NCI-H345 (cell line): ENCODE results near the gene MS4A6A.
"Not testable (repeated sequence)": the region's sequence is repeated elsewhere in the genome, so short reads cannot be mapped to it uniquely, and the experiment has no call there.

Source experiments
- DNase-seq: peaks from one replicate; lab custom pipeline; 2025; lab: John Stamatoyannopoulos, UW

Gene MS4A6A

DNA sequence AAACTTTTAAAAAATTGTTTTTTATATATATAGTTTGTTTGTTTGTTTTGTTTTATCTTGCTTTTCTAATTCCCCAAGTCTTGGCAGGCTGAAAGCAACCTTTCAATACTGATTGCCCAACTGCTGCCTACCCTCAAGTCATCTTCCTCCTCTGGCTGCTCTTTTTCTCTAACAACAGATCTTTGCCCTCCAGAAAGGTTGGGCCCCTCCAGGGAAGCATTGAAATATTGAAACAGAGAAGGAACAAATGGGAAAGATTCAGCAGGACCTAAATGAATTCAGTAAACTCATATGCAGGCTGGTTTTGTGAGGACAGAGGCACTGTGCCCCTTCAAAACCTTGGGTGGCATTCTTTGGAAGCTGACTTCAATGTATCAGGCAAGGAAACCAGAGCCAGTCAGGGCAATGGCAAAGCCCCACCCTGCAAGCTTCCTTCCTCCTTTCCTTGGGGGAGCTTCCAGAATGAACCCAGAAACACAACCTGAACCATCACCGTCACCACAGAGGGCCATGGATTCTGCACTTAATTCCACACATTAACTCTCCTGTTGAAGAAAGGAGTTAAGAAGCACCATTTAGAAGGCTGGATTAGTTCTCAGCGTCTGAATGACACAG, 815 bp upstream of the MS4A6A start:
- no peak for DNase-seq

DNA sequence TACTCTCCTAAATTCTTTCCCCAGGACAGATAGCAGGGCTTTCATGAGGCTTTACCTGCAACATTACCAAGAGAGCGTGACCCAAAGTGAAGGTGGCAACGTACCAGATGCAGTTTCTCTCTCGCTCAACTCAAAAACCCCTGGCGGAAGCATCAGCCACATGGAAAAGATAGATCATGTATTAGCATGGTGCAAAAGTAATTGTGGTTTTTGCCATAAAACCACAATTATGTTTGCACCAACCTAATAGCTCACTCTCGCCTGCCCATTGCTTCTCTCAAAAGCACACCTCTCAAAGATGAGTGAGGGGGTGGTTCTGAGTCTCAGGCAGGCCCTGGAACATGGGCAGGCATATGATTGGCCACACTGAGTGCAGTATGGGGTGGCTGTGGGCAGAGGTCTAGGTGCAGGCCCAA, 7.0 kb downstream of the MS4A6A start:
- no peak for DNase-seq

DNA sequence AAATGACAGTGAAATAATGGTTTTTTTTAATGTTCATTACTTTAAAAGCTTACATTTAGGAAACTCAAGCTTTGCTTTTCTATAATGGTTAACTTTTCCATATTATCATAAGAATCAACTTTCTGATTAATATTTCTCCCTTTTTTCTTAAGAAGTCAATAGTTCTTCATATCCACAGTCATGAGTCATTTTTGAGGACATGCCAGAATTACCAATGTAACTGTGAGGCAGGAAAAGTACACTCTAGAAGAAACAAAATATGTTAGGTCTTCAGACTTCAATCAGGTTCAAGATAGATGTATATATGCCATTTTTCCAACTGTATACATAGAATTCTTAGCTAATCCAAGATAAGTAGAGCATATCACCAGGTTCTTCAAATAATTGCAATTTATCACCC, 10.9 kb downstream of the MS4A6A start:
- no peak for DNase-seq

DNA sequence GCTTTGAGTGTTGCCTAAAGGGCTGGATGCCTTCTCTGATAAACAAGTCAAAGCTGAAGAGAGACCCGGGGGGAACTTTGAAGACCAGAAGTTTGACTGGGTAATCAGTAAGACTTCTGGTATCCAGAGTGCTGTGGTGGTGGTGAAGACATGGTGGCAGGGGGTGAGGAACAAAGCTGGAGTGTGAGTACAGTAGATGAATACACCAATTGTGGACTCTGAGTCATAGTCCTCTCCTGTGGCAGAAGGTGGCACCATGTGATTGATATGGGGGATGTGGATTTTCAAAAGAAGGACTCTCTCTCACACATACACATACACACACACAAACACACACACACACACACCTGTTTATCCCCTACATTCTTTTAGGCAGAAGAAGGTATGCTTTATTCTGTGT, 12.3 kb downstream of the MS4A6A start:
- no peak for DNase-seq

DNA sequence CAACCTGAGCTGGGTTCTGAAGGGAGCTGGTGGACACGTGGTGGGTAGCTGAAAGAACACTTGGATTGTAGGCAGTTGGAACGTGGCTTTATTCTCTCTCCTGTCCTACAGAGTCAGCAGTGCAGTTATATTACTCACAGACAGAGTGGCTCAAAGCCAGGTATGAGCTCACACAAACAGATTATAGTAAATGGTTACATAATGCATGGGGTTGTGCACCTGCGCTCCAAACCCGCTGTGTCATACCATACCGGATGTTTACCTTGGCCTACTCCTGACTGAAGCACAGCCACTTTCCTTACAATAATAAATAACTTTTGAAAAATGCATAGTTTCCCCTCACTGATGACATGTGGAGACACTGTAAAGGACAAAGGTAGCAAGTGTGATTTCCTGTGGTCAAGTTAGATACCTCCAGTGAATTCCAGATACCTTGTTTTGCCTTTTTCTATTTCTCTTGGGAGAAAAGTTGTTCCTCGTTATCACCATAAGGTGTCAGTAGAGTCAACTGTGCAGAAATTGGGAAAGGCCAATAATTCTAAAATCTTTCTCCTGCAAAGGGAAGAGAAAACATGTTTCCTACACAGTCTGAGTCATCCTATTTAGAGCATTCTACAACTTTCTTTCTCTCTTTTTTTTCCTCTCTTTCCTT, 13.5 kb downstream of the MS4A6A start:
- DNase-seq = no peak

DNA sequence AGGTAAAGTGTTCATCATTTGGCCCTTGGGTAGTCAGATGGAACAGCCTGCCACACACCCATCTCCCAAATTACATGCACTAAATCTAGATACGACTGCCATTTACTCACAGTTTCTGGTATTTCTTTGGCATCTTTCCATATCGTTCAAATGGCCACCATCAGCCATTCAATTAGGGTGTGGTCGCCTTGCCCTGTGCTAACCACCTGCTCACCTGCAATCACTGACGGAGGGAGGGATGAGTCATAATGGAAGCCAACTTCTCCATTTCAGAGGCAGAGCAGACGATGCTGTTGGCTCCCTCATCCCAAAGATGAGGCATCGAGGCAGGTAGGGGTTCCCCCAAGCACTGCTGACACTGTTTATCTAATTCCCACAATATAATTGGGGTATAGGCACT, 14.6 kb downstream of the MS4A6A start:
- DNase-seq = no peak

DNA sequence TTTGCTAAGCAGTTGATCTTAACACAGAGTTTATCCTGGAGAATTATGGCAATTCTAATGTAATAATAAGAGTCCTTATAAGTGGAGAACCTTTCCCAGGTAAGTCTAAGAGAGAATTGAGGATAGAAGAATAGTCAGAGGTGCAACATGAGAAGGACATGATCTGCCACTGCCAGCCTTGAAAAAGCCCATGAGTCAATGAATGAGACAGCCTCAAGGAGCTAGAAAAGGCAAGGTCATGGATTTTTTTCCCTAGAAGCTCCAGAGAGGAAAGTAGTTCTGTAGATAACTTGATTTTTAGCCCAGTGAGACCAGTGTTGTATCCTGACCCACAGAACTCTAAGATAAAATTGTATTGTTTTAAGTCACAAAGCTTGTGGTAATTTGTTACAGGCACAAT, 16.9 kb downstream of the MS4A6A start:
- no peak for DNase-seq

DNA sequence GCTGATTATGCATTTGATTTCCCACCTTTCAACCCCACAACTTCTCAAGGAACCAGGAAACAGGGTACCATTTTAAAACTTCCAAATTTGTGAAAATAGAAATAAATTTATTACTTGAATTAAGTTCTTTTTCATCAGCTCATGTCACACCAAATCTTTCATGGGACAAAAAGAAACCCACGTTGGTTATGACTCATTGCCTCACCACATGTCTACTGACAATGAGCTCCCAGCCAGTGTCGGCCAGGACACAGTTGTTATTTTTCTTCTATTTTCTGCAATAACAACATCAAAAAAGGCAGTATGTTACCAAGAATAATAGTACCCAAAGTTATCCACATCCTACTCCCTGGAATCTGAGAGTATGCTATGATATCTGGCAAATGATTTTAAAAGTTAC, 17.3 kb downstream of the MS4A6A start:
- DNase-seq = no peak

DNA sequence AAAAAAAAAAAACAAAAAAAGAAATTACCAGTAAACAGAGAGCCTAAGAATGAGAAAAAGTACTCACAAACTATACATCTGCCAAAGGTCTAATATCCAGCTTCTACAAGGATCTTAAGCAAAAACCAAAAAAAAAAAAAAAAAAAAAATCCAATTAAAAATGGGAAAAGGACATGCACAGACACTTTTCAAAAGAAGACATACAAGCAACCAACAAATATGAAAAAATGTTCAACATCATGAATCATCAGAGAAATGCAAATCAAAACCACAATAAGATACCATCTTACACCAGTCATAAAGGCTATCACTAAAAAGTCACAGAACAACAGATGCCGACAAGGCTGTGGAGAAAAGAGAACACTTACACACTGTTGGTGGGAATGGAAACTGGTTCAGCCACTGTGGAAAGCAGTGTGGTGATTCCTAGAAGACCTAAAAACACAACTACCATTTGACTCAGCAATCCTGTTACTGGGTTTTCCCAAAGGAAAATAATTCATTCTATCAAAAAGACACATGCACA, 18.3 kb downstream of the MS4A6A start:
- no peak for DNase-seq

DNA sequence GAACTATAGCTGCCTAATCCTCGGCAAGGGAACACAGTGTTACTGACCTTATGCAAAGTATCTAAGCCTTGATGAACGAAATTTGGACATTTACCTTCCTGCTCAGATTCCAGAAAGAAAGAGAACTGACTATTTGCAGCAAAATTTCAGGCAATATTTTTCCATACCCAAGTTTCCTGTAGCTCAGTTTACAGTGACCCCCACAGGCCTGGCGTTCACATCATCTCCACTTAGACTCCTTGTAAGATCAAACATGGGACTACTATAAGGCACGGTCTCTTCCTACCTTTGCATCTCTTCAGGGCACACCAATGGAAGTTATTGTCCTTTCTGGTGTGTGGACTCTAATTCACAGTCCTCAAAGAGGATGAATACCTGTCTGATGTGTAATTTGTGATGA, 21.1 kb downstream of the MS4A6A start:
- no peak for DNase-seq

DNA sequence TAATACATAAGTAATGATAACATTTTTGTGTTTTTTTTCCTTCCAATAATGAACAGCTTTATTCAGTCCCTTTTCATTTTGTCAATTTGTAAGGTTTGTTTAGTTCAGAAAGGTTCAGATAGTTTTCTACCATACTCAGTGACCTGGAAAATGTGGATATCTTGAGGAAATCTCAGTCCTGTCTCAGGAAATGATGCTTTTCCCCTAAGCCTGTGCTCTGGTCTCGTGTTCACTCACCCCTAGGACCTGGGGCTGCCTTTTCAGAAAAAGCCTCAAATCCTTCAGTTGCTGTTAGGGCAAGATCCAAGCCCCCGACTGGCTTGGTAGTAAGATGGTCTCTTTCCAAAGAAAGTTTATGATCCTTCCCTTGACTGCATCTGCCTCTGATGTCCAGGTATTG, 21.8 kb downstream of the MS4A6A start:
- no peak for DNase-seq

DNA sequence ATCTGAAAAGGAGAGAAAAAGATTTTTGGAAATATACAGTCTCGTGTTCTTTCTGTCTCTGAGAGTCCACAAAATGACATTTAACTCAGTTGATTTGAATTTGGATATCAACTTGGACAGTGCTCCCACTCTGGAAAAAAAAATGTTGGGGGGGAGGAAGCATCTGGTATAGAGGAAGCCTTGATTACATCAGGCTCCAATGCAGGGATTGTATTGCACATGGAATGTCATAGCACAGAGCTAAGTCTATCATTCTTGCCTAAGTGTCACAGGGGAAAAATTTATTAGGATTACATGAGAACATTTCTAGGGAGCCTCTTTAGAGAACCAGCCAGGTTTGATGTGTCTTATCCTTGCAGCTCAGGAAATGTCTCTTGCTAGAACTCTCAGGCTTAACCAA, 23.0 kb downstream of the MS4A6A start:
- no peak for DNase-seq

DNA sequence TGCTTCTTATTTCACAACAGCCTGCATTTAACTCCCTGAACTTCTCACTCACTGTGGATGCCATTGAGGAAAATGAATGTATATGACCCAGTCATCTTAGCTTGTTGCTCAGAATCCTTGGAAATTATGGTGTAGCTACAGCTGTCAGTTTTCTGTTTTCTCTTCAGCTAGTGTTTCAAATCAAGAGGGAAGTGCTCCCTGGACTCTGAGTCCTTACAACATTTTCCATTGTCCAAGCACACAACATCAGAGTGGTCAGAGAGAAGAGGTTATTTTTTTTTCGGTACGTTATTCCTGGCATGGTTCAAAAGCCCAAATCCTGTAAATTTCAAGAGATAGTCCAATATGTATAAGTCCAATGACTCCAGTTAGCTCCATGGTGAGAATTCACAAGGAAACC, 23.6 kb downstream of the MS4A6A start:
- no peak for DNase-seq

DNA sequence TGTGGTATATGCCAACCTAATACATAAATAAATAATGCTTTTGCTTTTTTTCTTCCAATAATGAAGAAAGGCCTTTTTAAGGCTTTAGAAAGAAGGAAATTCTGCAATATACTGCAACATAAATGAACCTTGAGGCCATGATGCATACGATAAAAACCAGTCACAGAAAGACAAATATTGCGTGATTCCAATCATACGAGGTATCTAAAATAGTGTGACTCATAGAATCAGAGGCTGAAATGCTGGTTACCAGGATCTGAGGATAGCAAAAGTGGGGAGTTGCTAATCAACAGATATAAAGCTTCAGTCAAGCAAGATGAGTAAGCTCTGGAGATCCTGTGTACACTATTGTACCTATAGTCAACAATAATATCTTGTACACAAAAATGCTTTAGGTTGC, 24.2 kb downstream of the MS4A6A start:
- no peak for DNase-seq

DNA sequence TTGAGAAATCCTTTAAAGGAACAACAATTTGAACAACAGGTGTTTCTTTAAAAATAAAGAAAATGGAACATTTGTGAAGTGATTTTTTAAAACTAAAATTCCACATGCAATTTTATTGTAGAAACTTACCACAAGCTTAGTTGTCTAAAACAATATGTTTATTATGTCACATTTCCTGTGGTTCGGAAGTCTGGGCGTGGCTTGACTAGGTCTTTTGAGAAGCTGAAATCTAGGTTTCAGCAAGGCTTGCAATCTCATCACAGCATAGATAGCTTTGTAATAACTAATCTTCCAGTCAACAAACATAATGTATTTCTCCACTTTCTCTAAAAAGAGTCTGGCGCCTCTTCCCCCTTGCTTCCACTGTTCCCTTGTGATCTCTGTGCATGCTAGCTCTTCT, 27.0 kb downstream of the MS4A6A start:
- no peak for DNase-seq

DNA sequence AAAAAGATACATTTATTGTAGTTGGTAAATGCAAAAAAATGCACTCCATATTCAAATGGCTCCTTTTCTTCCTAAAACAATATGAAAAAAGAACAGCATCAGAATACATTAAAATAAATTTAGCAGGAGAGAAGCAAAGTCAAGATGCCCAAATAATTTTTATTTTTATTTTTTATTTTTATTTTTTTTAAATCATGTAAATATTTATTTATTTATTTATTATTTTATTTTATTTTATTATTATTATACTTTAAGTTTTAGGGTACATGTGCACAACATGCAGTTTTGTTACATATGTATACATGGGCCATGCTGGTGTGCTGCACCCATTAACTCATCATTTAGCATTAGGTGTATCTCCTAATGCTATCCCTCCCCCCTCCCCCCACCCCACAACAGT, 30.2 kb downstream of the MS4A6A start:
- DNase-seq = not testable (repeated sequence)

DNA sequence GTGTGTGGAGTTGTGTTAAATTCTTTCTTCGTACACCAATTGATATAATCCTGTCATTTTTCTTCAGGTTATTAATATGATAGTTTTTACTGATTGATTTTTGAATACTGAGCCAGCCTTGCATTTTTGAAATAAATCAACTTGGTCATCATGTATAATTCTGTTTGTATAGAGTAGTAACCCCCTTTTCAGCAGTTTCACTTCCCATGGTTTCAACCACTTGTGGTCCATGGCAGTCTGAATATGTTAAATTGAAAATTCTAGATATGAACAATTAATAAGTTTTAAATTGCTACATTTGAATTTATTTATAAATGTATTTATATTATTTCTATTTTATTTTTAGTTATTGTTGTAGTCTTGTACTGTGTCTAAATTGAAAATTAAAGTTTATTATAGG, 32.6 kb downstream of the MS4A6A start:
- no peak for DNase-seq

DNA sequence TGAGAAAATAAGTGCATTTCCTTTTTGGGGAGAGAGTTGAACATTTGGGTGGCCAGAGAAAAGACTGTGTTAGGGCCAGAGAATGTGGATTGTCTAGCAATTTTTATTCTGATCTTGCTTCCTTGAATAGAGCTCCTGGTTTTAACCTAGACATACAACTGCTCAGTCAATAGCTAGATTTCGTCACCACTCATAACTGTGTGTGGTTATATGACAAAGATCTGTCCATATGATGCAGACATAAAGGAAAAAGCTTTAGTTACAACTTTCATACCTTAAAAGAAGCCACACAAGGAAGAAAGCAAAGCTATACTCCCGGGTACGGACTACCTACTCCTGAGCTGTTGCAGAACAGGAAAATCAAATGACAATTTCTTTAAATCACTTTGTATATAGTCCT, 37.2 kb downstream of the MS4A6A start:
- DNase-seq = no peak

DNA sequence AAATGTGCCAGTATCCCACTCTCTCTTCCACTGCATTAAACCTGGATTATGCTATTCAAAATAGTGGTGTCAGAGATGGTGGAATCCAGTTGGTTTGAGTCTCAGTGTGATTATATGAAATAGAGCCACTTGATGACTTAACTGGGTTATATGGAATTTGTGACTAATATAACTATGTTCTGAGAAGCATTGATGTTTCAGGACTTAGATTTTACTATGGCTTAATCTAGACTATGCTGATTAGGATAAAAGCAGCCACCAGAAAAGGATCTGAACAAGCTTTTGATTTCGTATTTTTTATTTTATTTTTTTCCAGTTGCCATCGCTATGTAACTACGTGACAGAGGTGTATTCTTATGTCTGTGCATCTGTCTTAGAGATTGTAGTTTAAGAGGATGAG, 39.1 kb downstream of the MS4A6A start:
- no peak for DNase-seq

DNA sequence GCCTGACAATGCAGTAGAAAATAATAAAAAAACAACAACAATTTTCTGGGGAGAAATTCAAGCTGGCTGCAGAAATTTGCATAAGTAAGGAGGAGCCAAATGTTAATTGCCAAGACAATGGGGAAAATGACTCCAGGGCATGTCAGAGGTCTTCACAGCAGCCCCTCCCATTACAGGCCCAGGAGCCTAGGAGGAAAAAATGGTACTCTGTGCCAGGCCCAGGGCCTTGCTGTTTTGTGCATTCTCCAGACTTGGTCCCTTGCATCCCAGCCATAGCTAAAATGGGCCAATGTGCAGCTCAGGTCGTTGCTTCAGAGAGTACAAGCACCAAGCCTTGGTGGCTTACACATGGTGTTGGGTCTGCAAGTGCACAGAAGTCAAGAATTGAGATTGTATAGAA, 49.0 kb downstream of the MS4A6A start:
- no peak for DNase-seq

DNA sequence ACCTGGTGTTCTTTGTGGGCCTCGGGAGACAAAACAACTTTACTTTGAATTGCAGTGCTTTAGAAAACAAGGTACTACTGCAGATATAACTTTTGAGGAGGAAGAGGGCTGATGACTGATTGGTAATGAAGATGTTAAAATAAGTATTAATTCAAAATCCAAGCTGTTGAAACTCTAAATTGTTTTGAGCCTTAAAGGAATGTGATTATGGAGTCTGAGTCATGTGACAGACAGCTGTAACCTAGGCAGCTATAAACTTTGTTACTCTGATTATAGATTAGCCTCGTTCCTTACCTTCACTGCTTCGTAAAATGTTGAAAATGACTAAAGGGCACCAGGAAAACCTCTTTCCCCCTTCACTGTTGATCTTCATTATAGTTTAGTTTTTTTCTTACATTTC, 51.0 kb downstream of the MS4A6A start:
- DNase-seq = no peak

DNA sequence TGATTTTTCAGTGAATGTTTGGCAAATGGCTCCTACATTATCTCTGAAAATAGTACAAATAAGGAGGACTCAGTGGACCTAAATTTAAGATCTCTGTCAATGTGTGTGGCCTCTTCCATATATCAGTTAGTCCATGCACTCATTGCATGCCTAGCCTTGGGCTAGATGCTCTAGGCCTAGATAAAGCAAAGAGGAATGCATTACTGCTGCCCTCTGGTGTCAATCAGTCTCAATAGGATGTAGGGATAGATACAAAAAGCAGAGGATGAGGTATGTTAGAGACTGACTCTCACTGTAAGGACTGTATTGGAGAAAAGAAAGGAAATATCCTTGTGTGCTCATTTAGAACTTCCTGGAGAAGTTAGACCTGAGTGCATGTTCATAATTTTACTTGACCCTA, 52.4 kb downstream of the MS4A6A start:
- DNase-seq = peak; percentile 3

DNA sequence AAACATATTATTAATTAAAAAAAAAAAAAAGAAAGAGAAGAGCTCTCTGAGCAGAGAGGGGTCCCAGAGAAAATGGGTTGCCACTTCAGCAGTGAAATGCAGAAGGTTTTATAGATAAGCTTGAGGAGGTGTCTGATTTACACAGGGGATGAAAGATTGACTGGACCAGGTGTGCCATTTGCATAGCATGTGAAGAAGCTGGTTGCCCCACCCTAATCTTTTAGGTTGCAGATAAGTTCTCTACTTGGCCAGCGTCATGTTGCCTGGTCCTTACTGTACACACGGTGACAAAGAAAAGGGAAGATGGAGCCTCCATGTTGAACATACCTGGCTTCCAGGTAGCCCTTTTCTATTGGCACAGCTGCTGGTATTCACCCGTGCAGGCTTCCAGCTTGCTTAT, 53.0 kb downstream of the MS4A6A start:
- DNase-seq = no peak

DNA sequence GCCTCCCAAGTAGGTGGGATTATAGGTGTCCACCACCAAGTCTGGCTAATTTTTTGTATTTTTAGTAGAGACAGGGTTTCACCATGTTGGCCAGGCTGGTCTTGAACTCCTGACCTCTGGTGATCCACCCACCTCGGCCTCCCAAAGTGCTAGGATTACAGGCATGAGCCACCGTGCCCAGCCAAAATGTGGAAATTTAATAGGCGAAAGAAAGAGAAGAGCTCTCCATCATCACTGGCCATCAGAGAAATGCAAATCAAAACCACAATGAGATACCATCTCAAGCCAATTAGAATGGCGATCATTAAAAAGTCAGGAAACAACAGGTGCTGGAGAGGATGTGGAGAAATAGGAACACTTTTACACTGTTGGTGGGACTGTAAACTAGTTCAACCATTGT, 54.0 kb downstream of the MS4A6A start:
- not testable (repeated sequence) for DNase-seq
